ENCODE data around the gene TOR1B.
A peak's percentile ranks its signal among the peaks of the same experiment; 100 is the strongest.

The TOR1B gene

DNA sequence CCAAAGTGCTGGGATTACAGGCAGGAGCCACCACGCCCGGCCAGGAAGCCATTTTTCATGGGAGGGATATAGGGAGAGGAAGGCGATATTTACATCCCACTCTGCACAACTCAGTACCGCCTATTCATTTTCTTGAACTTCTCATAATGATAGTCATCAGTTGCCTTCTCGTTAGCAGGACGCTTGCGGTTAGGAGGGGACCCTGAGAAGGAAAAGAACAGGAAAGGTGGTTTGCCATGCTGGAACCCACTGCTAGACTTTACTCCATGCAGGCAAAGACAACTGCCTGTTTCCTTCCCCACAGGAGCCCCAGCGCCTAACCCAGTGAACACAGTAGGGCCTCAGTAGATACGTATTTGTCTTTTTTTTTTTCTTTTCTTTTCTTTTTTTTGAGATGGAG lies 25.1 kb downstream of the TOR1B start:
- Mint-ChIP-seq H3K27ac (peak overlapping the region; percentile 68), H3K27me3 (ENCODE audit: low read depth, poor library complexity) (no peaks in the 10 kb centered on the region), H3K4me3 (no peak overlapping the region), H3K36me3 (ENCODE audit: low read depth) (peaks cover 26% of the 10 kb centered on the region), H3K9me3 (no peaks in the 10 kb centered on the region), H3K4me1 (peaks cover 2% of the 10 kb centered on the region)
- no peak for DNase-seq
- TF ChIP-seq, protein P1, sequence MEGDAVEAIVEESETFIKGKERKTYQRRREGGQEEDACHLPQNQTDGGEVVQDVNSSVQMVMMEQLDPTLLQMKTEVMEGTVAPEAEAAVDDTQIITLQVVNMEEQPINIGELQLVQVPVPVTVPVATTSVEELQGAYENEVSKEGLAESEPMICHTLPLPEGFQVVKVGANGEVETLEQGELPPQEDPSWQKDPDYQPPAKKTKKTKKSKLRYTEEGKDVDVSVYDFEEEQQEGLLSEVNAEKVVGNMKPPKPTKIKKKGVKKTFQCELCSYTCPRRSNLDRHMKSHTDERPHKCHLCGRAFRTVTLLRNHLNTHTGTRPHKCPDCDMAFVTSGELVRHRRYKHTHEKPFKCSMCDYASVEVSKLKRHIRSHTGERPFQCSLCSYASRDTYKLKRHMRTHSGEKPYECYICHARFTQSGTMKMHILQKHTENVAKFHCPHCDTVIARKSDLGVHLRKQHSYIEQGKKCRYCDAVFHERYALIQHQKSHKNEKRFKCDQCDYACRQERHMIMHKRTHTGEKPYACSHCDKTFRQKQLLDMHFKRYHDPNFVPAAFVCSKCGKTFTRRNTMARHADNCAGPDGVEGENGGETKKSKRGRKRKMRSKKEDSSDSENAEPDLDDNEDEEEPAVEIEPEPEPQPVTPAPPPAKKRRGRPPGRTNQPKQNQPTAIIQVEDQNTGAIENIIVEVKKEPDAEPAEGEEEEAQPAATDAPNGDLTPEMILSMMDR (IDR thresholded peaks at IDR 0.05): no peak

DNA sequence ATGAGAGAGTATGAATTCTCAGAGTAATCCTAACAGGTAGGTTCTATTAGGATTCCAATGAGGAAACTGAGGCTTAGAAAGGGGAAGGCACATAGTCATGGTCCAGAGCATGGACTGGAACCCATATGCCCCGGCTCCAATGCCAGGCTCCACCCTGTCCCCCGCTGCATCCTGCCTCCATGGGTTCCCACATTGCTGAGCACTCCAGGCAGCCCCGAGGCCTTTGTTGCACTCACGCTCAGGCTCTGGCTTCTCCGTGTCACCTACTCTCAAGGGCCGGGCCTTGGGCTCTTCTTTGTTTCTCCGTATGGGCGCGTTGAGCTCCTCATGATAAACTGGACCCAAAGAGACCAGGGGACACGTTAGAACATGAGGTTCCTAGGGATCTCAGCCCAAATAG lies 26.0 kb downstream of the TOR1B start:
- DNase-seq: no peak
- no peaks in the 10 kb centered on the region for H3K27me3 Mint-ChIP-seq (ENCODE audit: low read depth, poor library complexity)
- no peak overlapping the region for H3K4me3 Mint-ChIP-seq
- peaks cover 30% of the 10 kb centered on the region for H3K36me3 Mint-ChIP-seq (ENCODE audit: low read depth)
- peaks cover 8% of the 10 kb centered on the region for H3K4me1 Mint-ChIP-seq
- no peak overlapping the region for H3K27ac Mint-ChIP-seq
- H3K9me3 Mint-ChIP-seq: no peaks in the 10 kb centered on the region
- TF ChIP-seq, protein P1 (IDR thresholded peaks at IDR 0.05): no peak

DNA sequence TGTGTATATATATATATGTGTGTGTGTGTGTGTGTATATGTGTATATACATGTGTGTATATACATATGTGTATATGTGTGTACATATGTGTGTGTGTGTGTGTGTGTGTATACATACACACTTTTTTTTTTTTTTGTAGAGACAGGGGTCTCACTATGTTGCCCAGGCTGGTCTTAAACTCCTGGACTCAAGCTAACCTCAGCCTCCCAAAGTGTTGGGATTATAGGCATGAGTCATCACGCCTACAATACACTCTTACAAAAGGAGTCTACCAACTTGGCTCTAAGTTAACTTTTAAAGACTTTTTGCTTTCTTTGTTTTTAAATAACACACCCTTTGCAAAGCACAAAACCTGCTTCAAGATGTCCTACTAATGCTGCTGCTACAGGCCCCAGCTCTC lies 30.0 kb downstream of the TOR1B start:
- peaks cover 38% of the 10 kb centered on the region for H3K4me1 Mint-ChIP-seq
- H3K4me3 Mint-ChIP-seq: peak overlapping the region; percentile 97
- H3K27ac Mint-ChIP-seq: no peak overlapping the region
- H3K27me3 Mint-ChIP-seq (ENCODE audit: low read depth, poor library complexity): no peaks in the 10 kb centered on the region
- DNase-seq: no peak
- TF ChIP-seq, protein P1 (IDR thresholded peaks at IDR 0.05): no peak
- no peaks in the 10 kb centered on the region for H3K9me3 Mint-ChIP-seq
- peaks cover 30% of the 10 kb centered on the region for H3K36me3 Mint-ChIP-seq (ENCODE audit: low read depth)

DNA sequence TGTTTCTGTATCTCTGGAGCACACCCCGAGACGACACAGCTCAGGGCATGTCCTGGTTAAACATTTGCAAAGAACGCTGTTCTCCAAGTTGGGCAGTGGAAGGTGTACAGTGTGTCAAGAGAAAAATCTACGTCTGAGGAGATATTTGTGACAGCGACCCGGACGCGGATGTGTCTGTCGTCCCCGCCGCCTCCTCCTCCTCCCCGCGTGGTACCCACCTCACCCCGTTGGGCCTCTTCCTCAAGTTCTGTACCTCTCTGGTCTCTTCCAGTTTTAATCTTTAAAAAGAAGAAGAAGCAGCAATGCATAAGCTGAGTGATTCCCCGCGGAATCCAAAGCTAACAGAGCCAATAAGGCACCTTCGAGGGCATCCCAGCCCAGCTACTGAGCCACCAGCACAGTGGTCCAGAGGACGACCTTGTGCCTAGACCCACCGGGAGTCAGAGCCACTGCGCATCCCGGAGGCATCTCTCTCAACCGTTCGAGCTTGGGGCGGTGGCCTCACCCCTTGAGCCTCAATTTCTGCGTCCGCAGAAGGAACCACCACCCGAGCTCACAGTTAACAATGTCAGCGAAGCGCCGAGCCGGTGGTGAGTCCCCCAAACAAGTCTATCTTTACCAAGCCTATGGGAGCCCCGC lies 31.6 kb downstream of the TOR1B start:
- peak; percentile 10 for DNase-seq
- H3K27ac Mint-ChIP-seq: peak overlapping the region; percentile 93
- H3K27me3 Mint-ChIP-seq (ENCODE audit: low read depth, poor library complexity): no peaks in the 10 kb centered on the region
- H3K4me1 Mint-ChIP-seq: peaks cover 53% of the 10 kb centered on the region
- H3K36me3 Mint-ChIP-seq (ENCODE audit: low read depth): peaks cover 23% of the 10 kb centered on the region
- no peaks in the 10 kb centered on the region for H3K9me3 Mint-ChIP-seq
- peak overlapping the region; percentile 97 for H3K4me3 Mint-ChIP-seq
- TF ChIP-seq, protein P1 (IDR thresholded peaks at IDR 0.05): no peak

DNA sequence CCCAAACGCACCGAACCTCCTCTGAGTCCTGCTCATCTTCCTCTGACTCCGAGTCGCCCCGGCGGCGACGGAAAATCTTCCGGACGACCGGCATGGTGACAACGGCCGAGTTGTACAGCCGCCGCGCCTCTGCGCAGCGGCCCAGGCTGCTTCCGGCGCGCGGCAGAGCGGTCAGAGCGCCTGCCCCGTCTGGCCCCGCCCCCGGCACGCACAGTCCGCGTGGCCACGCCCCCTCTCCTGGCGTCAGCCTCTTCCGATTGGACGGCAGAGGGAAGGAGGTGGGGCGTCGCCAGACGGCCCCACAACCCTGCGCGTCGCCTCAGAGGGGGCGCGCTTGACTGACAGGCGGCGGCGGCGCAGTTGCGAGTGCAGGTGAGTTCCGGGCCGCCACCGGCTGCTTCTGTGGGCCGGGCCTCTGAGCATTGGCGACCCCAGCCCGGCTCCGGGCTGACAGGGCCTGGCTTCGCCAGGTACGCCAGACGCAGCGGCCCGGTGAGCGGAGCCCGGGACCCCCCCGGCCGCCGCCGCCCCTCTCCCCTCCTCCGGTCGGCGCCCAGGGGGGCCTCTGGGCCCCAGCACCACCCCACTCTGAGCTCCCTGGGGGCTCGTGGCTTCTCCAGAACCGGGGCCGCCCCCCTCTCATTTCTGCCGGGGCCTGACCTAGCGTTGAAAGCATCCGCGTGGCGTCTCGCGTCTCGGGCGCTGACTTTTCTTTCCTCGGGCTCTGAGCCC lies 32.3 kb downstream of the TOR1B start, which contains the start of the genes C9orf78 and USP20:
Gene C9orf78 (minus strand): TSS at position 148 of the 732 bp plus-strand sequence. CDS start 54 bp downstream, at position 94.
Gene USP20 (plus strand): TSS at position 331 of the 732 bp plus-strand sequence. CDS start 17,098 bp downstream, outside the sequence.
- Mint-ChIP-seq H3K36me3 (ENCODE audit: low read depth) (peaks cover 20% of the 10 kb centered on the region), H3K27ac (peak within 1 kb of the TSS; percentile 93), H3K9me3 (no peaks in the 10 kb centered on the region), H3K4me3 (peak within 1 kb of the TSS; percentile 97), H3K27me3 (ENCODE audit: low read depth, poor library complexity) (no peaks in the 10 kb centered on the region), H3K4me1 (peaks cover 53% of the 10 kb centered on the region)
- TF ChIP-seq, protein P1 (IDR thresholded peaks at IDR 0.05): no peak
- peak; percentile 99 for DNase-seq
